ENCODE results near the gene LIN7B.

LIN7B gene

GRCh38 chr19:49155820-49156346 is 41.7 kb downstream of the LIN7B start:
- Histone ChIP-seq H3K9ac (ENCODE audit: insufficient read length) (no peak overlapping the region), H3K27ac (no peak overlapping the region; the same call in 1 of the 2 replicates), H3K9me3 (ENCODE audit: low read depth, low read length) (no peaks in the 10 kb centered on the region), H3K36me3 (ENCODE audit: insufficient read depth, low read length) (no peaks in the 10 kb centered on the region), H3K4me3 (no peak overlapping the region)
- no peak for TF ChIP-seq POLR2AphosphoS5 (IDR thresholded peaks at IDR 0.05; ENCODE audit: borderline replicate concordance, low read depth, low read length)
- TF ChIP-seq EZH2 (IDR thresholded peaks at IDR 0.05) = no peak
- no peak for TF ChIP-seq FOXP2 (optimal IDR thresholded peaks at IDR 0.05; ENCODE audit: control extremely low read depth, extremely low read length, insufficient read depth)
- no peak for DNase-seq (ENCODE audit: low read depth, low spot score)

- DNase-seq (ENCODE audit: low read depth, low spot score) = no peak
- peak within 1 kb of the TSS; percentile 96 for H3K4me3 ChIP-seq
- no peak within 1 kb of the TSS for H3K27ac ChIP-seq
Observed at GRCh38 chr19:49157445-49158224, 43.5 kb downstream of the LIN7B start, which contains the start of gene TRPM4. TSS of gene TRPM4 (plus strand) at chr19:49157792. CDS start at chr19:49157867, 75 bp downstream.

GRCh38 chr19:49160450-49161189 is 46.5 kb downstream of the LIN7B start:
- DNase-seq (ENCODE audit: low read depth, low spot score) = no peak
- no peaks in the 10 kb centered on the region for H3K36me3 ChIP-seq (ENCODE audit: insufficient read depth, low read length)
- H3K27ac ChIP-seq = no peak overlapping the region
- no peaks in the 10 kb centered on the region for H3K9me3 ChIP-seq (ENCODE audit: low read depth, low read length)
- TF ChIP-seq POLR2AphosphoS5 (IDR thresholded peaks at IDR 0.05; ENCODE audit: borderline replicate concordance, low read depth, low read length) (no peak), FOXP2 (optimal IDR thresholded peaks at IDR 0.05; ENCODE audit: control extremely low read depth, extremely low read length, insufficient read depth) (no peak), EZH2 (IDR thresholded peaks at IDR 0.05) (no peak)
- no peak overlapping the region for H3K4me3 ChIP-seq
- H3K9ac ChIP-seq (ENCODE audit: insufficient read length) = no peak overlapping the region

More at GRCh38 chr19:49157445-49158224, 43.5 kb downstream of the LIN7B start, which contains the start of gene TRPM4:
- H3K36me3 ChIP-seq (ENCODE audit: insufficient read depth, low read length) = no peaks in the 10 kb centered on the region
- H3K9me3 ChIP-seq (ENCODE audit: low read depth, low read length) = no peaks in the 10 kb centered on the region
- H3K9ac ChIP-seq (ENCODE audit: insufficient read length) = peak within 1 kb of the TSS; percentile 81
- no peak for TF ChIP-seq FOXP2 (optimal IDR thresholded peaks at IDR 0.05; ENCODE audit: control extremely low read depth, extremely low read length, insufficient read depth)
- TF ChIP-seq POLR2AphosphoS5 (IDR thresholded peaks at IDR 0.05; ENCODE audit: borderline replicate concordance, low read depth, low read length) = peak; percentile 87
- no peak for TF ChIP-seq EZH2 (IDR thresholded peaks at IDR 0.05)

DNA sequence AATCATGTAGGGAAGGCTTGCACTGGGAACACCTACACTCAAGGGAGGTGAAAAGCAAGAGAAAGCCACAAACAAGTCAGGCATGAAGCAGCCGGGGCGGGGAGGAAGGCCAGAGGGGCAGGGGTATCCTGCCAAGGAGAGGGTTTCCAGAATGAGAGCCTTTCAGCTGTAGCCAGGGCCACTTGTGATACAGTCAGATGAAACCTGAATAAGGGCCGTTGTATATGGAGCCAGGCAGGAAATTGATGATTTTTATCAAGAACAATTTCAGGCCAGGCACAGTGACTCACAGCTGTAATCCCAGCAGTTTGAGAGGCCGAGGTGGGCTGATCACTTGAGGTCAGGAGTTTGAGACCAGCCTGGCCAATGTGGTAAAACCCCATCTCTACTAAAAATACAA is 47.8 kb downstream of the LIN7B start:
- Histone ChIP-seq H3K36me3 (ENCODE audit: insufficient read depth, low read length) (no peaks in the 10 kb centered on the region), H3K4me3 (no peak overlapping the region), H3K27ac (no peak overlapping the region), H3K9me3 (ENCODE audit: low read depth, low read length) (no peaks in the 10 kb centered on the region), H3K9ac (ENCODE audit: insufficient read length) (no peak overlapping the region)
- no peak for TF ChIP-seq FOXP2 (optimal IDR thresholded peaks at IDR 0.05; ENCODE audit: control extremely low read depth, extremely low read length, insufficient read depth)
- no peak for TF ChIP-seq POLR2AphosphoS5 (IDR thresholded peaks at IDR 0.05; ENCODE audit: borderline replicate concordance, low read depth, low read length)
- TF ChIP-seq EZH2 (IDR thresholded peaks at IDR 0.05) = no peak
- DNase-seq (ENCODE audit: low read depth, low spot score) = no peak

- no peak overlapping the region for H3K4me3 ChIP-seq
- no peaks in the 10 kb centered on the region for H3K9me3 ChIP-seq (ENCODE audit: low read depth, low read length)
- peak overlapping the region; percentile 44; the same call in 1 of the 2 replicates for H3K27ac ChIP-seq
- no peak for DNase-seq (ENCODE audit: low read depth, low spot score)
- H3K36me3 ChIP-seq (ENCODE audit: insufficient read depth, low read length) = no peaks in the 10 kb centered on the region; the same call in 1 of the 2 replicates
- TF ChIP-seq EZH2 (IDR thresholded peaks at IDR 0.05) = no peak
- TF ChIP-seq FOXP2 (optimal IDR thresholded peaks at IDR 0.05; ENCODE audit: control extremely low read depth, extremely low read length, insufficient read depth) = no peak
- TF ChIP-seq POLR2AphosphoS5 (IDR thresholded peaks at IDR 0.05; ENCODE audit: borderline replicate concordance, low read depth, low read length) = no peak
- H3K9ac ChIP-seq (ENCODE audit: insufficient read length) = no peak overlapping the region
Observed at GRCh38 chr19:49165111-49165750, 51.1 kb downstream of the LIN7B start.

GRCh38 chr19:49165865-49166301 is 51.7 kb downstream of the LIN7B start:
- no peak for DNase-seq (ENCODE audit: low read depth, low spot score)
- Histone ChIP-seq H3K4me3 (no peak overlapping the region), H3K9me3 (ENCODE audit: low read depth, low read length) (no peaks in the 10 kb centered on the region), H3K9ac (ENCODE audit: insufficient read length) (no peak overlapping the region), H3K27ac (no peak overlapping the region), H3K36me3 (ENCODE audit: insufficient read depth, low read length) (peaks cover 5% of the 10 kb centered on the region; the same call in 1 of the 2 replicates)
- no peak for TF ChIP-seq POLR2AphosphoS5 (IDR thresholded peaks at IDR 0.05; ENCODE audit: borderline replicate concordance, low read depth, low read length)
- no peak for TF ChIP-seq FOXP2 (optimal IDR thresholded peaks at IDR 0.05; ENCODE audit: control extremely low read depth, extremely low read length, insufficient read depth)
- TF ChIP-seq EZH2 (IDR thresholded peaks at IDR 0.05) = no peak

- Histone ChIP-seq H3K9me3 (ENCODE audit: low read depth, low read length) (no peaks in the 10 kb centered on the region), H3K36me3 (ENCODE audit: insufficient read depth, low read length) (peaks cover 16% of the 10 kb centered on the region; the same call in 1 of the 2 replicates), H3K4me3 (no peak overlapping the region), H3K9ac (ENCODE audit: insufficient read length) (no peak overlapping the region), H3K27ac (no peak overlapping the region)
- TF ChIP-seq POLR2AphosphoS5 (IDR thresholded peaks at IDR 0.05; ENCODE audit: borderline replicate concordance, low read depth, low read length) (no peak), FOXP2 (optimal IDR thresholded peaks at IDR 0.05; ENCODE audit: control extremely low read depth, extremely low read length, insufficient read depth) (no peak), EZH2 (IDR thresholded peaks at IDR 0.05) (no peak)
- DNase-seq (ENCODE audit: low read depth, low spot score) = no peak
Observed at GRCh38 chr19:49167857-49168409, 53.8 kb downstream of the LIN7B start.
